Right lobe of liver (tissue), 4 donors: Measurements from ENCODE around the gene CFAP221.

Source experiments
- POLR2A ChIP-seq: fragments of 450-650 bp; IDR thresholded peaks from one replicate; pipeline ENCODE4 v1.6.1; 2017; ENCODE audit warnings: antibody characterized with exemption, mild to moderate bottlenecking
- TF ChIP-seq, protein P1 (sequence below), 4 donors: fragments of 200-600 bp in 3 of 4; fragments of 450-650 bp in 1 of 4; IDR thresholded peaks; one replicate each; pipeline versions ENCODE4 v1.5.1 to v1.8.0; 2016 to 2022; ENCODE audit warnings: antibody characterized with exemption in 4 of 4, mild to moderate bottlenecking in 2 of 4
- donor health status: DM: no; HTN: no; CAD: no.
- donor health status: DM: no; HTN: no; CAD: no.
- donor health status: DM: no; HTN: yes; CAD: no.

DNA sequence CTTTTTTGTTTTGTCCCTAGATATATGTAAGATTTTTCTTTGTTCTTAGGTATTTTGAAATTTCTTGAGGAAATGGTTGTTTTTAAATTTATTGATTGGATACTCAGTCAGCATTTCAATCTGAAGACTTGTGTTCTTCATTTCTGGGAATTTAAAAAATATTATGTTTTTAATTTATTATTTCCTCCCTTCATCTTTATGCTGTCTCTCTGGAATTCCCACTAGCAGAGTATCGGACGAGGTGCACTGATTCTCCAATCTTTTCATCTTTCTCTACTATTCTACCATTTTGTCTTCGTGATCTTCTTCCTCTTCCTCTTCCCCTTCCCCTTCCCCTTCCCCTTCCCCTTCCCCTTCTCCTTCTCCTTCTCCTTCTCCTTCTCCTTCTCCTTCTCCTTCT lies 32.3 kb upstream of the CFAP221 start:
- TF ChIP-seq, protein P1, sequence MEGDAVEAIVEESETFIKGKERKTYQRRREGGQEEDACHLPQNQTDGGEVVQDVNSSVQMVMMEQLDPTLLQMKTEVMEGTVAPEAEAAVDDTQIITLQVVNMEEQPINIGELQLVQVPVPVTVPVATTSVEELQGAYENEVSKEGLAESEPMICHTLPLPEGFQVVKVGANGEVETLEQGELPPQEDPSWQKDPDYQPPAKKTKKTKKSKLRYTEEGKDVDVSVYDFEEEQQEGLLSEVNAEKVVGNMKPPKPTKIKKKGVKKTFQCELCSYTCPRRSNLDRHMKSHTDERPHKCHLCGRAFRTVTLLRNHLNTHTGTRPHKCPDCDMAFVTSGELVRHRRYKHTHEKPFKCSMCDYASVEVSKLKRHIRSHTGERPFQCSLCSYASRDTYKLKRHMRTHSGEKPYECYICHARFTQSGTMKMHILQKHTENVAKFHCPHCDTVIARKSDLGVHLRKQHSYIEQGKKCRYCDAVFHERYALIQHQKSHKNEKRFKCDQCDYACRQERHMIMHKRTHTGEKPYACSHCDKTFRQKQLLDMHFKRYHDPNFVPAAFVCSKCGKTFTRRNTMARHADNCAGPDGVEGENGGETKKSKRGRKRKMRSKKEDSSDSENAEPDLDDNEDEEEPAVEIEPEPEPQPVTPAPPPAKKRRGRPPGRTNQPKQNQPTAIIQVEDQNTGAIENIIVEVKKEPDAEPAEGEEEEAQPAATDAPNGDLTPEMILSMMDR (IDR thresholded peaks at IDR 0.05) = no peak
- no peak for TF ChIP-seq POLR2A
